Aorta (tissue), 5 donors: Measurements from ENCODE around the gene TDRD1. TPM values are rescaled to one million over a fixed set of nuclear protein-coding genes. Genes with fewer than 3 reads are reported as not detected.
"Not testable (repeated sequence)": the region's sequence is repeated elsewhere in the genome, so short reads cannot be mapped to it uniquely, and the experiment has no call there.

ENCODE experiments used
- ATAC-seq: fragments of 200-7000 bp; cut with Tn5 transposase; one replicate; pipeline ENCODE4 v1.9.1; 2022; ENCODE audit warnings: moderate library complexity; ENCODE audit not compliant: low FRiP score
- DNase-seq, 2 donors: peaks; one replicate each; pipeline ENCODE4 v3.0.0-alpha.2; 2020
- H3K27ac ChIP-seq, 2 donors: one replicate each; pipeline ENCODE4 v1.5.1; 2013; ENCODE audit warnings: low read length in 2 of 2, mild to moderate bottlenecking in 2 of 2, moderate library complexity in 2 of 2, control low read depth in 1 of 2, inconsistent platforms in 1 of 2, low read depth in 1 of 2
- H3K27me3 ChIP-seq, 2 donors: one replicate each; pipeline ENCODE4 v1.6.1; 2013; ENCODE audit warnings: control low read depth in 1 of 2, low read length in 1 of 2, mild to moderate bottlenecking in 1 of 2, moderate library complexity in 1 of 2; ENCODE audit not compliant: insufficient read depth in 2 of 2, control insufficient read depth in 1 of 2
- H3K36me3 ChIP-seq, 2 donors: one replicate each; pipeline ENCODE4 v1.6.1; 2013; ENCODE audit warnings: control low read depth in 1 of 2, low read length in 1 of 2, mild to moderate bottlenecking in 1 of 2; ENCODE audit not compliant: insufficient read depth in 2 of 2, control insufficient read depth in 1 of 2
- H3K4me1 ChIP-seq, 2 donors: one replicate each; pipeline ENCODE4 v1.6.1; 2013; ENCODE audit warnings: low read length in 2 of 2, control low read depth in 1 of 2, mild to moderate bottlenecking in 1 of 2, moderate library complexity in 1 of 2; ENCODE audit not compliant: insufficient read depth in 2 of 2, control insufficient read depth in 1 of 2
- H3K4me3 ChIP-seq, 2 donors: one replicate each; pipeline ENCODE4 v1.5.1; 2013; ENCODE audit warnings: low read length in 2 of 2, control low read depth in 1 of 2, mild to moderate bottlenecking in 1 of 2
- H3K9me3 ChIP-seq: one replicate; pipeline ENCODE4 v1.6.1; 2013; ENCODE audit warnings: mild to moderate bottlenecking, low read length; ENCODE audit not compliant: control insufficient read depth
- WGBS, 2 donors: extraction: QIAGEN DNeasy Blood & Tissue Kit; methylation state at CpG; one replicate each; pipeline ENCODE4 v1.1.7; 2013; 5-methylcytosine and 5-hydroxymethylcytosine counted together
- intact Hi-C, 2 donors: fragments of 100-400 bp; cut with DNase I; formaldehyde crosslinking; loops; one replicate each; pipeline versions ENCODE4 v1.14.2 to v1.15.0; 2022
- long read RNA-seq, 2 donors: library from polyadenylated mRNA; unstranded; transcript quantifications; one replicate each; pipeline ENCODE4 v2.0.0, GENCODE V29; 2020 to 2021
- polyA plus RNA-seq, 2 donors: library from polyadenylated mRNA; stranded (reverse); fragments of 200-250 nt; gene quantifications; one replicate each; pipeline ENCODE4 v1.2.3, GENCODE V29; 2013
- total RNA-seq, 2 donors: library from RNA; stranded (reverse); fragmentation: NEBNext Ultra II Directional; extraction: Animal tissue kit (Norgen Biotek cat#: 25700); gene quantifications; one replicate each; pipeline ENCODE4 v1.2.1, GENCODE V29; 2021
- donor health status: healthy with polysubstance abuse.
- donor health status: Bipolar disorder and iron deficiency.
- donor health status: DM: no; HTN: no; CAD: no.
- donor health status: DM: no; HTN: no; CAD: no.
- donor health status: DM: yes; HTN: yes; CAD: no.

TDRD1 gene, protein sequence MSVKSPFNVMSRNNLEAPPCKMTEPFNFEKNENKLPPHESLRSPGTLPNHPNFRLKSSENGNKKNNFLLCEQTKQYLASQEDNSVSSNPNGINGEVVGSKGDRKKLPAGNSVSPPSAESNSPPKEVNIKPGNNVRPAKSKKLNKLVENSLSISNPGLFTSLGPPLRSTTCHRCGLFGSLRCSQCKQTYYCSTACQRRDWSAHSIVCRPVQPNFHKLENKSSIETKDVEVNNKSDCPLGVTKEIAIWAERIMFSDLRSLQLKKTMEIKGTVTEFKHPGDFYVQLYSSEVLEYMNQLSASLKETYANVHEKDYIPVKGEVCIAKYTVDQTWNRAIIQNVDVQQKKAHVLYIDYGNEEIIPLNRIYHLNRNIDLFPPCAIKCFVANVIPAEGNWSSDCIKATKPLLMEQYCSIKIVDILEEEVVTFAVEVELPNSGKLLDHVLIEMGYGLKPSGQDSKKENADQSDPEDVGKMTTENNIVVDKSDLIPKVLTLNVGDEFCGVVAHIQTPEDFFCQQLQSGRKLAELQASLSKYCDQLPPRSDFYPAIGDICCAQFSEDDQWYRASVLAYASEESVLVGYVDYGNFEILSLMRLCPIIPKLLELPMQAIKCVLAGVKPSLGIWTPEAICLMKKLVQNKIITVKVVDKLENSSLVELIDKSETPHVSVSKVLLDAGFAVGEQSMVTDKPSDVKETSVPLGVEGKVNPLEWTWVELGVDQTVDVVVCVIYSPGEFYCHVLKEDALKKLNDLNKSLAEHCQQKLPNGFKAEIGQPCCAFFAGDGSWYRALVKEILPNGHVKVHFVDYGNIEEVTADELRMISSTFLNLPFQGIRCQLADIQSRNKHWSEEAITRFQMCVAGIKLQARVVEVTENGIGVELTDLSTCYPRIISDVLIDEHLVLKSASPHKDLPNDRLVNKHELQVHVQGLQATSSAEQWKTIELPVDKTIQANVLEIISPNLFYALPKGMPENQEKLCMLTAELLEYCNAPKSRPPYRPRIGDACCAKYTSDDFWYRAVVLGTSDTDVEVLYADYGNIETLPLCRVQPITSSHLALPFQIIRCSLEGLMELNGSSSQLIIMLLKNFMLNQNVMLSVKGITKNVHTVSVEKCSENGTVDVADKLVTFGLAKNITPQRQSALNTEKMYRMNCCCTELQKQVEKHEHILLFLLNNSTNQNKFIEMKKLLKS
- total RNA-seq (under 1 TPM; 0.19 to 0.78 TPM), polyA plus RNA-seq (under 1 TPM in 1 of 2 donors, not detected in 1; 0.36 TPM)
- long read RNA-seq, donor 1: 0 reads
- long read RNA-seq, donor 2: 0 reads

DNA sequence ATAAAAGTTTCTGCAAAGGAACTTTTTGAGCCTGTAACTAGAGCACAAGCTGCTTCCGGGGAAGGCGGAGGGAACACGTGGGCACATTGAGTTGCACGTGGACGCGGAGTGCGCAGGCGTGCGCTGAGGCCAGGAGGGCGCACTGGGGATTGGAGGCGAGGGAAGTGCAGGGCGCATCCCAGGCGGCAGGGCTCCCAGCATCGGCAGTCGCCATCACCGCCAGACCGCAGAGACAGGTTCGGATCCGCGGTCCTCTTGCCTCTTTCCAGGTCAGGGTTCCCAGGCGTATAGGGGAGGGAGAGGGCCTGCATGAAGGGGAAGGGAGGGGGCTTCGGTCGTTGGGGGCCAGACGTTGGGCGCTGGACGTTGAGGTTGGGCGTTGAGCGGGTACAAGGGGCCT, at the start of gene TDRD1:
Gene TDRD1, plus strand, starts transcription at position 206 of the 400 bp plus-strand sequence. CDS start 8,479 bp downstream, outside the sequence.
- Histone ChIP-seq H3K9me3 (no peaks in the 10 kb centered on the region), H3K27me3 (no peaks in the 10 kb centered on the region), H3K27ac (no peak within 1 kb of the TSS), H3K36me3 (no peaks in the 10 kb centered on the region), H3K4me3 (no peak within 1 kb of the TSS), H3K4me1 (no peaks in the 10 kb centered on the region)
- DNase-seq: no peak
- no peak for ATAC-seq
- WGBS, 2 donors: 62 to 69% methylated on average over 28 of the region's 28 CpGs
- intact Hi-C loops: no loop called here

DNA sequence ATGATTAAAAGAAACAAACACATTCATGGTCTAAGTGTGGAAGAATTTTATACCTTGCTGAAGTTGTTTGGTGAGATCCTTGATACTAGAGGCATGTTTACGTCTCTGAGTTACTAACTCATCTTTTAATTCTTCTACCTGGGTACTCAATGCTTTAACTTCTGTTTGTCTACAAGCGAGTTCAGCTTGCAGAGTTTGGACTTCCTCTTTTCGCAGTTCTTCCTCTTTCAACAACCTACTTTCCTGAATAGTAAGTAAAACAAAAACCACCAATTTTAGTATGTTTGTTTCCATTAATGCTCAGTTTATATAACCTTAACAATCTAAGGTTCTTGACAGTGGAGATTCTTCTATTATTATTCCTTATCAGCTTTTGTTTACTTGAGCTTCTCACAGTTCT, 48.1 kb upstream of the TDRD1 start:
- WGBS, 2 donors: 89 to 90% methylated on average over 3 of the region's 3 CpGs
- no peak for DNase-seq
- Histone ChIP-seq H3K9me3 (no peaks in the 10 kb centered on the region), H3K4me1 (no peaks in the 10 kb centered on the region), H3K27me3 (no peaks in the 10 kb centered on the region), H3K4me3 (no peak overlapping the region), H3K27ac (no peak overlapping the region), H3K36me3 (peaks cover 4 to 12% of the 10 kb centered on the region in 2 donors)
- no peak for ATAC-seq
- intact Hi-C loops: no loop called here

DNA sequence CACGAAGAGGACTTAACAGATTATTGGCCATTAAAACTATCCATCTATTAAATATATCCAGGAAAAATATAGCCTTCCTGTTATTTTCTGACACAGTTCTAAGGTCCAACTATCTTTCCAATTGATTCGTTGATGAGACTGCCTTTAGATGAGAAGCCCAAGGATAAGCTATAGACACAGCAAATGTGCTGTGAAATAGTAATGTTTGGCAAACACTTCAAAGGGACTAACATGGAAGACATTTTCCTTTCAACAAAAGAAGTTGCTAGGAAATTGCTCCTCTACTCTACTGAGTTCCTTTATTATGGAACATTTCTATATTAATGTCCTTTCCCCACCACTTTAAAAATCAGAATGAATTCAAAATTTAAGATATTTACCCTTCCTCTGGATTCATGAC, 43.7 kb upstream of the TDRD1 start:
- Histone ChIP-seq H3K27ac (no peak overlapping the region), H3K4me3 (no peak overlapping the region), H3K4me1 (no peaks in the 10 kb centered on the region), H3K36me3 (peaks cover 3 to 9% of the 10 kb centered on the region in 2 donors), H3K27me3 (no peaks in the 10 kb centered on the region), H3K9me3 (no peaks in the 10 kb centered on the region)
- 80 to 88% methylated on average over 2 of the region's 2 CpGs for WGBS, 2 donors
- intact Hi-C loops: no loop called here
- ATAC-seq (no peak), DNase-seq (no peak)

DNA sequence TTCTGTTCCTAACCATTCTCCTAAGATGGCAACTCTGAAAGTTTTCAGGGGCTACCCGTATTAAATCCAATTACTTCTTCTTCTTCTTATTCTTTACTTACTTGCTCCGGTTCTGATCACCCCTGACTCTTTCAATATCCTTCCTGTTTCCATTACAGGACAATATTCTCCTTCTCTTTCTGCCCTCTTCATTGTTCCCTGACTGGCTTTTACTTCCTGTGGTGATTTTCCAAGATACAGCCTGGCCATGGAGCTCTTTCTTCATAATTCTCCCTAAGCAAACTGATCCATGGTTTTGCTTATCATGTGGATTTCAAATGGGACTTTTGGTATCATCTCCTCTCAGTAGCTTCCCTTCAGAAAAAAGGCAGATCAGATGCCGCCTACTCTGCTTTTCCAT, 40.6 kb upstream of the TDRD1 start:
- no peaks in the 10 kb centered on the region for H3K9me3 ChIP-seq
- H3K4me3 ChIP-seq: no peak overlapping the region
- H3K4me1 ChIP-seq: no peaks in the 10 kb centered on the region
- no peak overlapping the region for H3K27ac ChIP-seq
- H3K36me3 ChIP-seq: peaks cover 0 to 2% of the 10 kb centered on the region in 2 donors
- intact Hi-C loops: no loop called here
- ATAC-seq: no peak
- DNase-seq: no peak
- H3K27me3 ChIP-seq: no peaks in the 10 kb centered on the region
- 95% methylated on average over 3 of the region's 3 CpGs for WGBS, 2 donors

DNA sequence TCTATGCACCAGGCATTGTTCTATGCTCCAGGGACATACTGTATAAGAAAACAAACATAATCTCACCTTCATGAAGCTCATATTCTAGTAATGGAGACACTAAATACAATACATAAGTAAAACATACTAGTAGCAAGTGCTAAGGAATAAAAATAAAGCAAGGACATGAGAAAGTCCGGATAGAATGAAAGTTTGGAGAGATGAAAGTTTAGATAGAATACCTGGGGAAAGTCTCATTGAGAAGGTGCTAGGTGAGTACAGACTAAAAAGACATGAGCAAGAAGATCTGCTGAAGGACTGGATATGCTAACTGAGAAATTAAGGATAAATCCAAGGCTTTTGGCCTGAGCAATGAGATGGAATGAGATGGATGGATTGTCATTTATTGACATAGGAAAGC, 39.1 kb upstream of the TDRD1 start:
- no peaks in the 10 kb centered on the region for H3K27me3 ChIP-seq
- DNase-seq (no peak), ATAC-seq (no peak)
- H3K4me1 ChIP-seq: no peaks in the 10 kb centered on the region
- H3K4me3 ChIP-seq: no peak overlapping the region
- 90 to 100% methylated on average over 1 of the region's 1 CpG for WGBS, 2 donors
- intact Hi-C loops: no loop called here
- no peaks in the 10 kb centered on the region for H3K9me3 ChIP-seq
- H3K27ac ChIP-seq: no peak overlapping the region
- H3K36me3 ChIP-seq: peaks cover 0 to 2% of the 10 kb centered on the region in 2 donors

DNA sequence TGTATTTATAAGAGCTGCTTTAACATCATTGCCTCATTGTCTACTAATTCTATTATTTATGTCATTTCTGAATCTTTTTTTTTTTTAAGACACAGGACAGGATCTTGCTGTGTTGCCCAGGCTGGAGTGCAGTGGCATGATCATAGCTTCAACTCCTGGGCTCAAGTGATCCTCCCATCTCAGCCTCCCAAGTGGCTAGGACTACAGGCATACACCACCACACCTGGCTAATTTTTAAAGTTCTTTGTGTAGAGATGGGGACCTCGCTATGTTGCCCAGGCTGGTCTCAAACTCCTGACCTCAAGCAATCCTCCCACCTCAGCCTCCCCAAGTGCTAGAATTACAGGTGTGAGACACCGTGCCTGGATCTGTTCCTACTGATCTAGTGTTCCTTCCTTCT, 38.3 kb upstream of the TDRD1 start:
- H3K36me3 ChIP-seq, ATAC-seq, H3K27ac ChIP-seq, DNase-seq, intact Hi-C loops, H3K9me3 ChIP-seq, H3K27me3 ChIP-seq, H3K4me3 ChIP-seq, H3K4me1 ChIP-seq: not testable (repeated sequence)
- WGBS, 2 donors: 97 to 100% methylated on average over 2 of the region's 2 CpGs

DNA sequence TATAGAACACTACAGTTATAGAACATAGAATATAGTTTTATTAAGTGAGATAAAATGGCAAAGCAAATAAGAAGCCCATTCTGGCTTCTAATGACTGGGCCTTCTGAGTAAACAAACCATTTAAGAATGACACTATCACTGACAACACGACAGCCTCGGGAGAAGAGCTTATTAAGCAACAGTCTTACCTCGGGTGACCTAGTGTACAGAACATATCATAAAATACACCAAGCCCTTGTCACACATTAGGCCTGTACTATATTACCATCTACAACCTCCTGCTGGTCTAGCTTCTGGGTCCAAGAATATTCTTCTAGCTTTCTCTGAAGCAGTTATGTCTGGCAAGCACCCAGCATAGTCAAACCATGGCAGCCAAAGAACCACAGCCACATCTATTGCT, 37.1 kb upstream of the TDRD1 start:
- ATAC-seq (no peak), DNase-seq (no peak)
- Histone ChIP-seq H3K9me3 (no peaks in the 10 kb centered on the region), H3K36me3 (peaks cover 2 to 3% of the 10 kb centered on the region in 2 donors), H3K4me1 (no peaks in the 10 kb centered on the region), H3K27ac (no peak overlapping the region), H3K27me3 (no peaks in the 10 kb centered on the region), H3K4me3 (no peak overlapping the region)
- intact Hi-C loops: no loop called here
- 75 to 85% methylated on average over 3 of the region's 3 CpGs for WGBS, 2 donors

DNA sequence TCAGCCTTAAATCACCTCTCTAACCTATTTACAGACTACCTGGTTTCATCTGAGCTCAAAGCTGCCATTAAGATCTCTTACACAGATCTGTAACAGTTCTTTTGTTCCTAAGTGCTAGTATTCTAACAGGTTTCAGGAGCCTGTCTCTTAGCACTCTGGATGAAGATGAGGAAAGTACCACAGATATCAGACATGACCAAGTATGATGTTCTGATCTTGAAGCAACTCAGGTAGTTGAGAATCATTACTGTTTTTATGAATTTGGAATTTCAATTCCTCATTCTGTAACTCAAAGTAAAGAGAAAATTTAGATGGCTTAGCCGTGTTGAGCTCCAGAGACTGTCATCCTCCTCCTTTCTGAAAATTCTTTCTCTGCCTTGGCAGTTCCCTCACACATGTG, 36.0 kb upstream of the TDRD1 start:
- Histone ChIP-seq H3K9me3 (no peaks in the 10 kb centered on the region), H3K4me1 (no peaks in the 10 kb centered on the region), H3K27ac (no peak overlapping the region), H3K4me3 (no peak overlapping the region), H3K36me3 (peaks cover 2 to 3% of the 10 kb centered on the region in 2 donors), H3K27me3 (no peaks in the 10 kb centered on the region)
- no peak for DNase-seq
- intact Hi-C loops: no loop called here
- ATAC-seq: no peak
- WGBS, 2 donors: 97 to 100% methylated on average over 1 of the region's 1 CpG
